SW480 (cell line): Measurements from ENCODE around the gene CLIC1.
A peak's percentile ranks its signal among the peaks of the same experiment; 100 is the strongest.

ENCODE experiments used
- DNase-seq: peaks from one replicate; pipeline ENCODE4 v3.0.0-alpha.2; 2016; ENCODE audit warnings: low spot score

CLIC1 gene

DNA sequence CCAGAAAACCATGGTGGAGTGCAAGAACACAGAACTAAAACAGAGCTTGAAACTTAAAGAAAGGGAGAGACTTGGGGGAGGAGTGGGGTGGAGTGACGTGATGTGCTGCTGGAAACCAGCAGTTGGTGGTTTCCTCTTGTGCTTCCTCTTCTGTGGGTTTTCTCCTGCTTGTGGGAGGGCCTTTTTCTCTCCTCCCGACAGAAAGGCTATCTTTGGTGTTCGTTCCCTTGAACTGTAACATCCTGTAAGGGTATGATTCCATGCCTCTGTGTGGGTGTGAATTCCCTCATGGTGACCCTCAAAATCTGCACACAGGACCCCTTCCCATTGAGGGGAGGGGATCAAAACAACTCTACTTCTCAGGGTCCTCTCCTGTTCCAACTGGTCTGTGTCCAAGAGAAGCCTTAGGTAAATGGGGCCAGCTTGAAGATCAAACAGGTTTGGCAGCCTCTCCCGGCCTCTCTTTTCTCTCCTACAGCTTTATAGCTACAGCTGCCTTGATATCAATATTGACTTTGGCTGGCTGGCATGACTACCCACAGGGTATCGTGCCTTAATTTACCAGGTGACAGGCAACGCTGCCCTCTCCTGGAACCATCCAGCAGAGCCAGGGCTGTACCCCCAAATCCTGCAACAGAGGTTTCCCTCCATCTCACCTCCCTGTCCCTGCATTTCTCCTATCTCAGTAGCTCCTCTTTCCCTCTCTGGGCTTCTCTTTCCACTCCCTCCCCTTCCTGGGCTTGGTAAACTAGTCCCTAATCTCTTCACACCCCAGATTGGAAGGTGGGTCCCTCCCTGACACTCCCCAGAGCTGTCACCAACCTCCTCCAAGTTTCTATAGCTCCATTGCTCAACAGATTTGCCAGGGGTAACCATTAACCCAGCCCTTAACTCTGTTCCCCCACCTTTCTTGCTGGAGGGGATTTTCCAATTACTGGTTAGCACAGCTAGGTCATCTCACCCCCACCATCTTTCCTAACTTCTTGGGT lies 2.0 kb upstream of the CLIC1 start:
- DNase-seq: peak; percentile 90

DNA sequence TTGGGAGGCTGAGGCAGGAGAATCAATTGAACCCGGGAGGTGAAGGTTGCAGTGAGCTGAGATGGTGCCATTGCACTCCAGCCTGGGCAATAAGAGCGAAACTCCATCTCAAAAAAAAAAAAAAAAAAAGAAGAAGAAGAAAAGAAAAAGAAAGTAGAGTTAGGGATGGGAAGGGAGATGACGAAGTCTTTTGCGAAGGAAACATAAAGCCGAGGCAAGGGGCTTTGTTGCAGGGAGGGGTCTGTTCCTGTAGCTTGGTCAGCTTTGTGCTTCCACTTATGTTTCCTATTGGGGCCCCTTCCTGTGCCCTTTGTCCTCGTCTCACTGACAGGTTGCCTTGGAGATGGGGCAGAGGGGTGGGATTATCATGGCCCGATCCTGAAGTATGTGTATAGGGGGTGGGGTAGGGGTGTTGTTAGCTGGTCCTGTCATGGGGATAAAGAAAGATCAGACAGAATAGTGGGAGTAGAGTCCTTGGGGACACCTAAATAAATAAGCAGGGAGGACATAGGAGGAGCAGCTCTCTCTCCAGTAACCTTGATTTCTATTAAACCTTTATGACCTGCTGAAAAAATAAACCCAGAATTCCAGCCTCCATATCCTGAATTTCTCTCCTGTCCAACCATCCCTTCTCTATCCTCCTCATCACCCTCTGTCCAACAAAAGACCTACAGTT lies 1.1 kb upstream of the CLIC1 start:
- peak; percentile 68 for DNase-seq

DNA sequence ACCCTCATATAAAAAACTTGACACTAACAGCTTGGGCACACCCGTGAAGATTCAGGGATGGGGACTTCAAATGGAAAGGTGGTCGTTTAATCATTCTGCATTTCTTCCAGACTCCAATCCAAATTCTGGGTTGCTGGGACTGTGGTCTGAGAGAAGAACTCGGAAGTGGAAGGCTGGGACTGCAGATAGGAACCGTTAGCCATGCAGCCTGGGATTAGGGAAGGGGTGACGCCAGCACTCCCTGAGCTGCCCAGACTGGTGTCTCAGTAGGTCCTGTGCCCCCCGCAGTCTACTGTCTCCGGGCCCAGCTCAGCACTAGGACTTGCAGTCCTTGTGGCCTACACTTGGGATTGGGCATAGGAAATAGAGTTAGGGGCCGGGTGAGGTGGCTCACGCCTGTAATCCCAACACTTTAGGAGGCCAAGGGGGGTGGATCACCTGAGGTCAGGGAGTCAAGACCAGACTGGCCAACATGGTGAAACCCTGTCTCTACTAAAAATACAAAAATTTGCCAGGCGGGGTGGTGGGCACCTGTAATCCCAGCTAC lies 511 bp upstream of the CLIC1 start:
- no peak for DNase-seq

DNA sequence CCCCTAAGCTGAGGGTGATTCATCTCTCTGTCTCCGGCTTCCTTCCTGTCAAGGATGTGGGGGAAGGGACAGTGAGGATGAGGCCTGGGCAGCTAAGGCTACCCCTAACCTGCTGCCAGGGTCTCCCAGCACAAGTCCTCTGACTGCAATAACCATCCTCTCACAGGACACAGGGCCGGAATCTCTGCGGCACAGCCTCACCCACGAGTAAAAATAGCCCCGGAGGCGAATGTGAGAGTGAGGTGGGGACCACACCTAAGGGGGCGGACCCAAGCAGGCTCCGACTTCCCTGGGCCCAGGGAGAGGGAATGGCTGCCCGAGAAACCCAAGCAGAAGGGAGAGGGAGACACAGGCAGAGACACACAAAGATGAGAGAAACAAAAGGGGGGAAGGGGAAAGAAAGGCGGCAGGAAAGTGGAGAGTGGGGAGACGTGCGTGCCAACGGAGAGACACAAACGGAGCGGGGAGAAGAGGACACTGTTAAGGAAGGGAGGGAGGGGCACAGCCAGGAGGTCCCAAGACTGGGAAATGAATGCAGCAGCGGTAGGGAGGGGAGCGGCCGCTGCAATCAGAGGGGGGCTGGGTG lies 1.4 kb downstream of the CLIC1 start:
- peak; percentile 63 for DNase-seq

DNA sequence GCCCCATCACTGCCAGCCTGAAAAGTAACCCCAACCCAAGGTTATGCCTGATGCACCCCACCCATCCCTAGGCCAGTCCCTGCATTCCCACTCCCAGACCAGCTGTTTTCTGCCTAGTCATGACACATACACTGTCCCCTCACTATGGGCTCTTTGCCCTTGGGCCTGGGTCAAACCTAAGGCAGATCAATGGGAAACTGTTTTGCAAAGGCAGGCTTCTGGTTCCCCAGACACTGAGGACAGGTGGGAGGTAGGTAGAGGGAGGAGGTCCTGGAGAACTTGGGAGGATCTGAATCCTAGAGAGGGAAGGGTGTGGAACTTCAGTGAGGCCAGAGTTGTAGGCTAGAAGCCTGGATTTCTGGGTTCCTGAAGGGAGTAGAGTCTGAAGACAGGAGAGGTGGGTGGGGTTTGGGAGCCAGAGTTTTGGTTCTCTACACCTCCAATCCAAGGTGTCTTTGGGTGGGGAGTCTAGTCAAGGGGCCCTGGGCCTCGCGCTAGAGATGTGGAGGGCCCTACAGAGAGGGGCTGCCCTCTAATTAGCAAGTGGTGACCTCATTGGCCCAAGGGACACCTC lies 2.0 kb downstream of the CLIC1 start:
- DNase-seq: no peak

DNA sequence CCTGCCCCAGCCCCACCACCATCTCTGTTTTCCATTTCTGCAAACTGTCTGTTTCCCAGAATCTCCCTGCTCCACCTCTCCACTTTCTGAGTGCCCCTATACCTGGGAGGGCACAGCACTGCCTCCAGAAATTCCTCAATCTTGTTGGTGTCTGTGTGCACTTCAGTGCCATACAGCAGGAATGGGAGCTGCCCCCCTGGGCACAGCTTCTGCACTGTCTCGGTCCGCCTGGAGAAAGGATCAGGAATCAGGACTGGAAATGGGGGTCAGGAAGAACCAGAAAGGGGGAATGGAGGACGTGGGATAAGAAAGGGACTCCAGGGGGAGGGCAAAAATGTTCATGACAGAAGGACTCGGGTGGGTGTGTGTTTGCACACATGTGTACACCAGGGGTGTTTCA lies 2.6 kb downstream of the CLIC1 start:
- no peak for DNase-seq

DNA sequence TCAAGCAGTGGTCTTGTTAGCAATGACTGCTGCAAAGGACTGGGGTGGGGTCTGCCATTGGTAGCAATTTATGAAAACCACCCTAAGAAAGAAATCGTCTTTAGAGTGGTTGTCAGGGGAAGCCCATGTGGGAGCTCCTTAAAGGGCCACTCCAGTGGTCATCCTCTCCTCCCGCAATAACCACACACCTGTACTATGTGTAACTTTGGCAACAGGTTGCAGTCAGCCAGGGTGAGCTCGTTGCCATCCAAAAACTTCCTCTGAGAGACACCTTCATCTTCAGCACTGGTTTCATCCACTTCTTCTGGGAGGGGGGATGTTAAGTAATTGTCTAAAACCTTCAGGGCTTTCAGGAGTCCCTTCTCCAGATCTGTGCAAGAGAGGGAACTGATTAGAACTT lies 4.3 kb downstream of the CLIC1 start:
- no peak for DNase-seq

DNA sequence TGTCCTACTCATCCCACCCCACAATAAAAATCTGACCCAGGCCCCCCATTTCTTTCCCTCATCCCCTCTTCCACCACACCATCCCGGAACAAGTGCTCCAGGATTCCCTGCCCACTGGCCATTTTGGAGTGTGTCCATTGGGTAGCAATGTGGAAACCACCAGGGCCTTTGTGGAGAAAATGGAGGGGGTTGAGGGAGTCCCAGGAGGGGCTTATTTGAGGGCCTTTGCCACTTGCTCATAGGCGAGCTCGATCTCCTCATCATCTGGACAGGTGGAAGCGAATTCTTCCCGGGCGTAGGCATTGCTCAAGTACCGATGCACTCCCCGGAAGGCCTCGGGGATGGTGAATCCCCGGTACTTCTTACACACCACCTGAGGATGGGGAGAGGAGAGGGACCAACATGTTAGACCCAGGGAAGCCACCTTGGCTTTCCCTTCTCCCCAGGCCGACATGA lies 5.7 kb downstream of the CLIC1 start:
- no peak for DNase-seq

DNA sequence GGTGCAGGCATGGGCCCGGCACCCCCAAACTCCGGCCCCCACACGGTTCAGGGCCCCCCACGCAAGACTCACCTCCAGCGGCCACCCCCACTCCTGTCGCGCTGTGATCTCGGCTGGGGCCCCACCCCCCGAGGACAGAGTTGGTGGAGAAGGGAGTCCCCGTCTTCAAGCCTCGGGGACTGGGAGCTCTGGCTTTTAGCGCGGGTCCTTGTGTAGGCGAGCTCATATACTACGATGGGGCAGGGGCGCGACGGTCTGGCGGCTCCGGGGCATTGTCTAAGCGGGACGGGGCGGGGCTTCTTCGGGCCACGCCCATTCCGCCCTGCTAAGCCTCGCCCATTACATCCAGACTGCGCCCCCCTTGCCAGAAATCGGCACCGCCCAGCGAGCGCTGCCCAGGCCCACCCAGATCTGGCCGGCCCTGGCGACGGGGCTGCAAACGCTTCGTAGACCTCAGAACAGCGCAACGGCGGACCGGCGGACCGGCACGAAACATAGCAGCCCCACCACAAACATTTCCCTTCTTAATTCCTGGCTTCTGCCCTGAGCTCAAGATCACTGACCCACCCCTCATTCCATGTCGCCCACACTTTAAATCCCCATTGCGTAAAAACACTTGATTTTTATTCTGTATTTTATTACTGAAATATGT lies 6.2 kb downstream of the CLIC1 start:
- DNase-seq: peak; percentile 78

DNA sequence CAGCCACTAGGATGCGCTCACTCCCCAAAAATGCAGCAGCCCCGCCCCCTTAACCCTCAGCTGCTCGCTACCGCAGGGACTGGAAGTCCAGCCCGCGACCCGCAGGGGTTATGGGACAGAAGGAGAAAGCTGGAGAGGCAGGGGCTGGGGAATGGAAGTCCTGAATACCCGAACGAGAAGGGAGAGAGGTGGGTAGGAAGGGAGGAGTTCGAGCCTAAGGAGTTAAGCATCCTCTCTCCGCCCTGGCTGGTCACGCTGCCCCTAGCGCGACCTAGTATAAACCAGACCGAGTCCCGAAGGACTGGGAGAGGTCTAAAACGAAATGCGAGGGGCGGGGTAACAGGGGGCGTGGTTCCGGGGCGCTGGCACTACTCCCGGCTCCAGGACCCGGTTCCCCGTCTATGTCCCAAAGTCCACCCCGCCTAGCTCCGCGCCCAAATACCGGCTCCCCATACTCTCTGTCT lies 6.8 kb downstream of the CLIC1 start:
- DNase-seq: peak; percentile 86

DNA sequence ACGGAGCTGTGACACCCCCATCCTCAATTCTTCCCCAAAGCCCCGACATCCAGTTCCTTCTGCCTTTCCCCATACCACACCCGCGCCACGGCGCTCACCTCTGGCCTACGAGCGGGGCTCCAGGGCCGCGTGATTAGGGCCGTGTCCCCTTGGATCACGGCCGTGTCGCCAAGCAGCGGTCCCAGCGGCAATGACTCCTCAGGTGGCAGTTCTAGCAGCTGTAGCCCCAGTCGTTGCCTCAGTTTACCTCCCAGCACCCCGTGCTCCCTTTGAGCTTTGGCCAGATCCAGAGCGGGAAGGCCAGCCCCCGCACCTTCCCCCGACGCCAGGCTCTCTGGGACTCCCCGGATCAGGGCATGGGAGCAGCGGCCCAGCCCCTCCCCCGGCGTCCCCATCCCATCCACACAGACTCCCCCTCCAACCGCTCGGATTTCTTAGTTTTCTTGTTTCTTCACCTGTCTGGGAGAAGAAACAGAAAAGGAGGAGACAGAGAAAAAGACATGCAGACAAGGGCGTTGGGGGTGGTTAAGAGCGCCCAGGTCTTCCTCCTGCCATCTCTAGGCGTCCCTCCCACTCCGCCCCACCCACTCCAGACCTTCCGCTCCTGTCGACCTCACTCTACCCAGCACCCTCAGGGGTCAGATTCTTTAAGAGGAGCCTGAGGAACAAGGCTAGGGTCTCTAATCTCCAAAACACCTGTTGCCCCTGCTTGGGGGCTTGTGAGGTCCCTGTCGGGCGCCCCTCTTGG lies 7.4 kb downstream of the CLIC1 start, which contains the start of gene DDAH2:
Gene DDAH2 (minus strand): TSS at position 533 of the 748 bp plus-strand sequence. CDS start 138 bp downstream, at position 395.
- no peak for DNase-seq

DNA sequence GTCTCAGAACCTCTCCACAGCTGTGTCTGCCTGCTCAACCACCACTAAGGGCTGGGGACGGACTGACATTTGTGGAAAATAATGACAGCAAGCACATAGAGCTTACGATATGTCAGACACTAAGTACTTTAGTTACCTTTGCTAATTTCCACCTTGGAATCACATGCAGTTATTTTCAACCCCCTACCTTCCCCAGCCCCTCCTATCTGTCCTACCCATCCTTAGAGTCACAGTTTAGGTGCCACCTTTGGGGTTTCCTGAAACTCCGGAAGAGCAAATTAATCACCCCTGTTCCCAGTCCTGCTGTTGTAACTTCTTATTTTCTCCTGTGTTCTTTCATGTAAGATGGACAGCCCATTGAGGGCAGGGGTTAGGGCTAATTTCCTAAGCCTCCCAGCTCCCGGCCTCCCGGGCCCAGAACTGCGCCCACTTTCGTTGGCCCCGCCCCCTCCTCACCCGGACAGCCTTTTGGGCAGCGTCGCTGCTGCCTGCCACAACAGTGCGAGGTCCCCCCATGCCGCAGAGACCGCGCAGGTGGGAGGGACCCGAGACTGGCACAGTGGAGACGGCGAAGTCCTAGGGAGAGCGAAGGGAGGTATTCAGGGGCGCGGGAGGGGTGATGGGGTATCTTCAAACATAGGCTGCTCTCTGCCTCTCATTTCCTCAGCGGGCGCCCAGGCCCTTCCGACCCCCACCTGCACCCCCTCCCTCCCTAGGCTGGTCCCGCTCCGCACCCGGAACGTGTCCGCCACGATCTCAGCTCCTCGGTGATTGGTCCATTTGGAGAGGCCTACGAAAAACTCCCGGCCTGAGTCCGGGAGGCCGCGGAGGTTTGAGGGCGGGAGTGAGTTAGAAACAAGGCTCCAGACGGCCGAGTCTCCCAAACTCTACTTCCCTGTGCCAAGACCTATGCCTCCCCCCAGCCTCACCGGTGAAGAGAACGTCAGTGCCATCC lies 8.3 kb downstream of the CLIC1 start:
- DNase-seq: no peak

DNA sequence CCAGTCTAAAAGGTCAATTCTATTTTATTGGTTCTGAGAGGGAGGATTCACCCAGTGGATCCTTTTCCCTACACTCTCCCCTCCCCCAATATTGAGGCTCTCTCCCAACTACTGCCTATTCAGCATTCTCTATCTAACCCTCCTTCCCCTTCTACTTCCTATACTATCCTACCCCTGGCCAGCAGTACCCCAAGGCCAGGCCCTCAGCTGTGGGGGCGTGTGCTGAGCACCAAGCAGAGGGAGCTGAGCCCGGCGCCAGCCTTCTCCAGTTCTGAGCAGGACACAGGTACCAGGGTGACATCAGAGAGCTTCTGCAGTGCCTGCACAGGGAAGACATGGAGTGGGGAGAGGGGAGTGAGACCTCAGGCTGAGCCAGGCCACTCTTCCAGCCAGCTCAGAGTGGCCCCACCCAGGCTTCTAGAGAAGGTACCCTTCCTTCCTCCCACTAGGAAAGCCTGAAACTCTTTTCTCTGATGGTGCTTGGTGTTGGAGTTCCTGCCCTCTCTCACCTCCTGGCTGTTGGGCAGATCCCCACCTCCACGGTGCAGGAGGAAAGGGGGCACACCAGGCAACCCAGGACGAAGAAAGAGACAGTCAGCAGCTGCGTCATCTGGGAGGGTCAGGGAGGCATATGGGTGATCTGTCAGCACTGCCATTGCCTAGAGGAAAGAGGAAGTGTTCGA lies 9.2 kb downstream of the CLIC1 start:
- no peak for DNase-seq

DNA sequence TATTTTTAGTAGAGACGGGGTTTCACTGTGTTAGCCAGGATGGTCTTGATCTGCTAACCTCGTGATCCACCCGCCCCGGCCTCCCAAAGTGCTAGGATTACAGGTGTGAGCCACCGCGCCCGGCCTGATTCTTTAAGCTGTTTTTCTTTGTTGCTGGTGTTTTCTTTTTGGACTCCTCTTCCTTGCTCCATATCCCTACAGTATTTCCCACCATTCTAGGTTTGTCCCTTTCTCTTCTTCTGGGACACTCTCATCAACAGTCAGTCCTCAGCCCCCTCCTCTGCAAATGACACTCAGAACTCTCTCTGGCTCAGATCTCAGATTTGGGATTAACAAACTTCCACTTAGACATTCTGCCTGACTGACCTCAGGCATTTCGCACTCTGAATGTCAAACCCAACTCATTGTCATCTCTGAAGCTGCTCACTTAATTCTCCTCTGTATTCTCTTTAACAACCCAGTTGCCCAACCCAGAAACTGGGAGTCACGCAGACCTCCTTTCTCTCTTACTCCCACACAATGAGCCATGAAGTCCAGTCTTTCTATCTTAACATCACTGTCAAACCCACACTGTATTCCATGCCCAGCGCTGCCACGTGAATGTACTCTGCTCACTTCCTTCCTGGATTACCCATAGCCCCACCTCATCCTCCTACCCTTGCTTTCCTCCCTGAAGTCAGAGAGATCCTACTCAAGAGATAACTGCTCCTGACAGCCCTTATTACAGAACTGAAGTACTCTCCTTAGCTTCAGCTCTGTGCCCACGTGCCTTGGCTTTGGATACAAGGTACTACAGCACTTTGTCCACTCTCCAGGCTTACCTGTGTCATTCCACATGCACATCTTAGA lies 10.6 kb downstream of the CLIC1 start:
- no peak for DNase-seq

DNA sequence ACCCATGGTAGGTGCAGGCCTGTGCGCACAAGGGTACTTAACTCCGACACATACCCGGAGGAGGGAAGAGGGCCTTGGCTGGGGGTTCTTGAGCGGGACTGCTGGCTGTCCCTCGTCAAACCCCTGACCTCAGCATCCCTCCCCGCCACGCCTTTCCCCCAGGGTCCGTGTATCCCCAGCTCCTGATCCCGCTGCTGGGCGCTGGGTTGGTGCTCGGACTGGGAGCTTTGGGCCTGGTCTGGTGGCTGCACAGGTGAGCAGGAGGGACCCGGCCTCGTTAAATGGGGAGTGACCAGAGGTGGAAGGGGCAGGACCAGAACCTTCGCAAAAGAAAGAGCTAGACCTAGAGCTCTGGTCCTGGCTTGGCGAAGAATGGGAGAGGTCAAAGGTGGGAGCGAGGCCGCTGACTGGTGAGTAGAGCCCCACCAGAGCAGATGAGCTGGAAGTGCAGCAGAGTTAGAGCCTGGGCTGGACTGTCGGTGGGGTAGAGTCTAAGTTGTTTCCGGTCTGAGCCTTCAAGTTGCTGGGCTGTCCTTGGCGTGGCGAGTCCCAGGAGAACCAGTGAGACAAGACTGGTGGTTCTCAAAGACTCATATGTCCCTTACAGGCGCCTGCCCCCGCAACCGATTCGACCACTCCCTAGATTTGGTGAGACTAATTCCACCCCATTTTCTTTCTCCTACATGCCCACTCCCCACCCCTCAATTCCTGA lies 12.2 kb downstream of the CLIC1 start:
- no peak for DNase-seq

DNA sequence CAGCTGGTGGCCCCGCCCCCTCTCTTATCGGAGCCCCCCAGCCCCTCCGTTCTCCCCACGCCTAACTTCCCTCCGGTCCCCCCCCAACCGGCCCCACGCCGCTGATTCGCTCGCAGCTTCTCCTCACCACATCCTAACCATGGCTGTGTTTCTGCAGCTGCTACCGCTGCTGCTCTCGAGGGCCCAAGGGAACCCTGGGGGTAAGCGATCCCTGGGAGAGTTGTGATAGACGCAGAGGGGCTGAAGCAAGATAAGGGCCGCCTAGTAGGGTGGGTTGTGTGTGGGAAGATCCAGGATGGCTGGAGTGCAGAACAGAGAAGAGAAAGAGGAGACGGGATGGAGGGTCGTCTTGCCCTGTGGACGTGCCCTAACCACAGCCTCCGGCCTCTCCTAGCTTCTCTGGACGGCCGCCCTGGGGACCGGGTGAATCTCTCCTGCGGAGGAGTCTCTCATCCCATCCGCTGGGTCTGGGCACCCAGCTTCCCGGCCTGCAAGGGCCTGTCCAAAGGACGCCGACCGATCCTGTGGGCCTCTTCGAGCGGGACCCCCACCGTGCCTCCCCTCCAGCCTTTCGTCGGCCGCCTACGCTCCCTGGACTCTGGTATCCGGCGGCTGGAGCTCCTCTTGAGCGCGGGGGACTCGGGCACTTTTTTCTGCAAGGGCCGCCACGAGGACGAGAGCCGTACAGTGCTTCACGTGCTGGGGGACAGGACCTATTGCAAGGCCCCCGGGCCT lies 12.9 kb downstream of the CLIC1 start, which contains the start of gene MPIG6B:
Gene MPIG6B (plus strand): TSS at position 129 of the 735 bp plus-strand sequence. CDS start 11 bp downstream, at position 140.
- no peak for DNase-seq
